ENCODE results near the gene KLF6.

- TF ChIP-seq, protein P1, sequence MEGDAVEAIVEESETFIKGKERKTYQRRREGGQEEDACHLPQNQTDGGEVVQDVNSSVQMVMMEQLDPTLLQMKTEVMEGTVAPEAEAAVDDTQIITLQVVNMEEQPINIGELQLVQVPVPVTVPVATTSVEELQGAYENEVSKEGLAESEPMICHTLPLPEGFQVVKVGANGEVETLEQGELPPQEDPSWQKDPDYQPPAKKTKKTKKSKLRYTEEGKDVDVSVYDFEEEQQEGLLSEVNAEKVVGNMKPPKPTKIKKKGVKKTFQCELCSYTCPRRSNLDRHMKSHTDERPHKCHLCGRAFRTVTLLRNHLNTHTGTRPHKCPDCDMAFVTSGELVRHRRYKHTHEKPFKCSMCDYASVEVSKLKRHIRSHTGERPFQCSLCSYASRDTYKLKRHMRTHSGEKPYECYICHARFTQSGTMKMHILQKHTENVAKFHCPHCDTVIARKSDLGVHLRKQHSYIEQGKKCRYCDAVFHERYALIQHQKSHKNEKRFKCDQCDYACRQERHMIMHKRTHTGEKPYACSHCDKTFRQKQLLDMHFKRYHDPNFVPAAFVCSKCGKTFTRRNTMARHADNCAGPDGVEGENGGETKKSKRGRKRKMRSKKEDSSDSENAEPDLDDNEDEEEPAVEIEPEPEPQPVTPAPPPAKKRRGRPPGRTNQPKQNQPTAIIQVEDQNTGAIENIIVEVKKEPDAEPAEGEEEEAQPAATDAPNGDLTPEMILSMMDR (IDR thresholded peaks at IDR 0.05) = no peak
- TF ChIP-seq EZH2 (IDR thresholded peaks at IDR 0.05; ENCODE audit: borderline replicate concordance, insufficient read depth, low read depth, low read length, poor library complexity, severe bottlenecking) = no peak
Observed at GRCh38 chr10:3747984-3748383, 37.0 kb downstream of the KLF6 start.
